ENCODE results near the gene H6PD. TPM values are rescaled to one million over a fixed set of nuclear protein-coding genes. Genes with fewer than 3 reads are reported as not detected.

H6PD gene
- total RNA-seq, 1 donor from 2014 or later = 31.5 TPM

GRCh38 chr1:9278116-9278515 lies 43.5 kb downstream of the H6PD start:
- no peak for DNase-seq (ENCODE audit: low read depth)

- DNase-seq (ENCODE audit: low read depth) = no peak
These were observed 44.1 kb downstream of the H6PD start for GRCh38 chr1:9278585-9279153.

- peak; percentile 27 for DNase-seq (ENCODE audit: low read depth)
These were observed 44.7 kb downstream of the H6PD start for GRCh38 chr1:9279172-9279840.

GRCh38 chr1:9280015-9280860 lies 45.7 kb downstream of the H6PD start:
- peak; percentile 80 for DNase-seq (ENCODE audit: low read depth)

- DNase-seq (ENCODE audit: low read depth) = peak; percentile 20
These were observed 46.7 kb downstream of the H6PD start for GRCh38 chr1:9281071-9281827.

- DNase-seq (ENCODE audit: low read depth) = no peak
These were observed 47.5 kb downstream of the H6PD start for GRCh38 chr1:9281908-9282695.

GRCh38 chr1:9282696-9282955 lies 48.1 kb downstream of the H6PD start:
- DNase-seq (ENCODE audit: low read depth) = no peak

GRCh38 chr1:9284061-9284460 lies 49.5 kb downstream of the H6PD start:
- no peak for DNase-seq (ENCODE audit: low read depth)

- DNase-seq (ENCODE audit: low read depth) = no peak
These were observed 52.0 kb downstream of the H6PD start for GRCh38 chr1:9286556-9286955.

- DNase-seq (ENCODE audit: low read depth) = peak; percentile 67
These were observed 54.5 kb downstream of the H6PD start for GRCh38 chr1:9289090-9289534.

- peak; percentile 97 for DNase-seq (ENCODE audit: low read depth)
These were observed 55.3 kb downstream of the H6PD start for GRCh38 chr1:9289711-9290485.

GRCh38 chr1:9291914-9292360 lies 57.4 kb downstream of the H6PD start:
- peak; percentile 29 for DNase-seq (ENCODE audit: low read depth)

- DNase-seq (ENCODE audit: low read depth) = peak; percentile 52
These were observed 58.0 kb downstream of the H6PD start, which contains the start of gene SPSB1 for GRCh38 chr1:9292361-9293240. SPSB1 (plus strand) TSS chr1:9292894; CDS start chr1:9355892, 62,998 bp downstream.

- no peak for DNase-seq (ENCODE audit: low read depth)
These were observed 58.6 kb downstream of the H6PD start for GRCh38 chr1:9293241-9293532.

GRCh38 chr1:9293533-9294404 lies 59.2 kb downstream of the H6PD start:
- peak; percentile 52 for DNase-seq (ENCODE audit: low read depth)

- DNase-seq (ENCODE audit: low read depth) = peak; percentile 88
These were observed 59.8 kb downstream of the H6PD start for GRCh38 chr1:9294405-9294773.

- peak; percentile 38 for DNase-seq (ENCODE audit: low read depth)
These were observed 60.5 kb downstream of the H6PD start for GRCh38 chr1:9294910-9295636.

GRCh38 chr1:9295884-9296283 lies 61.3 kb downstream of the H6PD start:
- DNase-seq (ENCODE audit: low read depth) = no peak

Data from renal cortical epithelial cell (primary cell).